ENCODE measurements around the gene MYRIP.
A peak's percentile ranks its signal among the peaks of the same experiment; 100 is the strongest.
"Not testable (repeated sequence)": the region's sequence is repeated elsewhere in the genome, so short reads cannot be mapped to it uniquely, and the experiment has no call there.

MYRIP gene

GRCh38 chr3:40130721-40131120 is 321.3 kb downstream of the MYRIP start:
- no peak for DNase-seq (ENCODE audit: low spot score)

DNA sequence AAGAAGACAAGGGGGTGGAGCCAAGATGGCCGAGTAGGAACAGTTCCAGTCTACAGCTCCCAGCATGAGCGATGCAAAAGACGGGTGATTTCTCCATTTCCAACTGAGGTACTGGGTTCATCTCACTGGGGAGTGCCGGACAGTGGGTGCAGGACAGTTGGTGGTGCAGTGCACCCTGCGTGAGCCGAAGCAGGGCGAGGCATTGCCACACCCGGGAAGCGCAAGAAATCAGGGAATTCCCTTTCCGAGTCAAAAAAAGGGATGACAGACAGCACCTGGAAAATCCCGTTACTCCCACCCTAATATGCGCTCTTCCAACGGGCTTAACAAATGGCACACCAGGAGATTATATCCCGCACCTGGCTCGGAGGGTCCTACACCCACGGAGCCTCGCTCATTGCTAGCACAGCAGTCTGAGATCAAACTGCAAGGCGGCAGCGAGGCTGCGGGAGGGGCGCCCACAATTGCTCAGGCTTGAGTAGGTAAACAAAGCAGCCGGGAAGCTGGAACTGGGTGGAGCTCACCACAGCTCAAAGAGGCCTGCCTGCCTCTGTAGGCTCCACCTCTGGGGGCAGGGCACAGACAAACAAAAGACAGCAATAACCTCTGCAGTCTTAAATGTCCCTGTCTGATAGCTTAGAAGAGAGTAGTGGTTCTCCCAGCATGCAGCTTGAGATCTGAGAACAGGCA is 324.6 kb downstream of the MYRIP start:
- DNase-seq (ENCODE audit: low spot score) = not testable (repeated sequence)

DNA sequence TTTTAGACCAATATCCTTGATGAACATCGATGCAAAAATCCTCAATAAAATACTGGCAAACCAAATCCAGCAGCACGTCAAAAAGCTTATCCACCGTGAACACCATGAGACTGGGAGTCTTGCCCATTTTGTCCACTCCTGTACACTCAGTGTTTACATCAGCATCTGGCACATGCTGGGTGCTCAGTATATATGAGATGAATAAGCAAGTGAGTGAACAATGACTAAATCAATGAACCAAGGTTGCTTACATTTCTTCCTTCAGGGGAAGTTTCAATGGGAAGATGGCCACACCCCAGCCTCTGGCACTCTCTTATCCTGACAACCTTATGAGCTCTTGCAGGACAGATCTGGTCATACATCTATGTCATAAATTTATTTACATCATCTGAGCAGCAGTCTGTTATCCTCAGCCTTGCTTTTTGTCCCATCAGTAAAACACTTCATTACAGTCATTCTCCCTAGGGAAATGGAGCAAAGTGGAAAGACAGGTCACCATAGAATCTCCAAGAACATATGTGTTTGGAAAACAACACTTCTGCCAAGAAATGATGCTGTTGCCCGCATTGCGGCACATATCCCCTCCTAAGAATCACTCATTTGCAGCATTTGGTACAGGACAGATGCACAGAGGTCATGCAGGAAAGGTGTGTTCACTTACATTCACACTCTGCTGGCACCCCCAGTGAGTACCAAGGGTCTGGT is 328.3 kb downstream of the MYRIP start:
- DNase-seq (ENCODE audit: low spot score) = no peak

DNA sequence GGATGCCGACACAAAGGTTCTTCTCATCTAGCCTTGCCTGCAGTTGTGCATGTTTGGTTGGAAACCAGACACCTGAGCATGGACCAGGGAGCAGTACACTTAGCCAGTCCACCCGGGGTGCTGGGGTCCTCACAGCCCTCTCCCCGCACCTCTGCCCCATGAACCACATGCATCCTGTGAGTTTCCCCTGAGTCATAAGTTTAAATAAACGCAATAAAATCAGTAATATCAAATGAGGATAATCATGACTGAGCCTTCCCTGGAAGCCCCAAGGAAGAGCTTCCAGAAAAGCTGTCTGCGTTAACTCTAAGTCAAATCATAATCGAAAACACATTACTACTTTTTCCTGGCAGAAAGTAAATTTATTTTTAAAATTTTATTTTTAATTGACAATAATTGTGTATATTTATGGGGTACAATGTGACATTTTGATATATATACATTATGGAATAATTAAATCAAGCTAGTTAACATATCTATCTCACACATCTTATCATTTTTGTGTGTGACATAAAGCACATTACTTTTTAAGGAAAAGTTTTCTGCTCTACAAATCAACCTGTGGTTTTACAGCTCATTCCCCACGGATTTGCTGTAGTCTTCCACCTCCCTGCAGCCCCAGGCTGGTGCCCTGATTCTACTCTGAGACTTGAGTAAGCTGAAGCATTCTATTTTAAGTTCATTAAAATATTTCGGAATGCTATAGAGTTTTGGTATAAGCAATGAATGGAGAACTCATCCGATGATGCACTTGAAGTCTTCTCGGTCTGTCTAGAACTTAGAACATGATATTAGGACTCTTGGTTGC is 334.1 kb downstream of the MYRIP start:
- DNase-seq (ENCODE audit: low spot score) = no peak

DNA sequence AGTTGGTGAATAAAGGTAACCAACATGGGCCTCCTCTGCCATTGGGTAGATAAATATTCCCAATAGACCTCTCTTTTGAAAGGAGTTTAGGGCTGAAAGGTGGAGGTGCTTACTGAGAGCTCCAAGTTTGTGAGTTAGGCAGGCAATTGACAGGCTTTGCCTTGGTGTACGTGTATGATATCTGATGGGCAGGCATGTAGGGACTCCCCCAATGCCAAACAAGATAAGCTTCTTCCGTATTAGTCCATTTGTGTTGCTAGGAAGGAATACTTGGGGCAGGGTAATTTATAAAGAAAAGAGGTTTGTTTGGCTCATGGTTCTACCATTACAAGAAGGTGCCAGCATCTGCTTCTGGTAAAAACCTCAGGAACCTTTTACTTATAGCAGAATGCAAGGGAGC is 339.4 kb downstream of the MYRIP start:
- DNase-seq (ENCODE audit: low spot score) = no peak

- no peak for DNase-seq (ENCODE audit: low spot score)
These were observed 343.2 kb downstream of the MYRIP start for GRCh38 chr3:40152482-40153133.

GRCh38 chr3:40160933-40161332 is 351.5 kb downstream of the MYRIP start:
- no peak for DNase-seq (ENCODE audit: low spot score)

DNA sequence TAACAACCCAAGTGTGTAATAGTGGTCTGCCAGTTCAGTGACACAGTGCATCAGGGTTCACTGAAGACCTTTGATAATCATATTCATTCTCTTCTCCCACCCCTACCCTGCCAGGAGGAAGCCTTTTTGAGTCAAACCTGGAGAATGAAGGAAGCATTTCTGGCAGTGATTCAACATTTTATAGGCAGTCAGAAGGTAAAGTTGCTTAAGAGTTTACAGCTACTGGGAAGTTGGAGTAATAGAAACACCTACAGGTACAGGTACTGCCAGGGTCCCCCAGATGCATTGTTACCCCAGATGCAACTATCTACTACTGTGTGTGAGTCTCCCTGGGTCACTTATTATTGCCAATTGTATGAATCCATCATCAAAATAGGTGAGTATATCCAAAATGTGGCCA is 353.2 kb downstream of the MYRIP start:
- no peak for DNase-seq (ENCODE audit: low spot score)

GRCh38 chr3:40166997-40167396 is 357.6 kb downstream of the MYRIP start:
- DNase-seq (ENCODE audit: low spot score) = no peak

GRCh38 chr3:40167958-40168357 is 358.5 kb downstream of the MYRIP start:
- no peak for DNase-seq (ENCODE audit: low spot score)

GRCh38 chr3:40169983-40170382 is 360.6 kb downstream of the MYRIP start:
- DNase-seq (ENCODE audit: low spot score) = no peak

GRCh38 chr3:40170395-40170794 is 361.0 kb downstream of the MYRIP start:
- DNase-seq (ENCODE audit: low spot score) = no peak

DNA sequence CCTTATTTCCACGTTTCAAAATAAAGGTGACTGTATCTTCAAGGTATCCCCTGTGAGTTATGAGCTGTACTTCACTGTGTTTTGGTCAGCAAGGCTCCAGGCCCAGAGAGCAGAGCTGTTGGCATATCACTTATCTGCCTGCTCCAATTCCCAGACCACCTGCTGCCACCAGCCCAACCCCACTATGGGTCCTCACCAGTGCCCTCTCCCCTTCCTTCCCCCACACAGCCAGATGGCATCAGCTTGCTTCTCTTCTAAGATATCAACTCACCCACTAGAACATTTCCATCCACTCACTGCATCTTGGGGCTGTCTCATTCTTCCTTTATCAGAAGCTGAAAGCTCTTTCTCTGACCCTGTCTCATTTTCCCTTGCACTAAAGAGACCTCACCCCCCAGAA is 363.2 kb downstream of the MYRIP start:
- no peak for DNase-seq (ENCODE audit: low spot score)

DNA sequence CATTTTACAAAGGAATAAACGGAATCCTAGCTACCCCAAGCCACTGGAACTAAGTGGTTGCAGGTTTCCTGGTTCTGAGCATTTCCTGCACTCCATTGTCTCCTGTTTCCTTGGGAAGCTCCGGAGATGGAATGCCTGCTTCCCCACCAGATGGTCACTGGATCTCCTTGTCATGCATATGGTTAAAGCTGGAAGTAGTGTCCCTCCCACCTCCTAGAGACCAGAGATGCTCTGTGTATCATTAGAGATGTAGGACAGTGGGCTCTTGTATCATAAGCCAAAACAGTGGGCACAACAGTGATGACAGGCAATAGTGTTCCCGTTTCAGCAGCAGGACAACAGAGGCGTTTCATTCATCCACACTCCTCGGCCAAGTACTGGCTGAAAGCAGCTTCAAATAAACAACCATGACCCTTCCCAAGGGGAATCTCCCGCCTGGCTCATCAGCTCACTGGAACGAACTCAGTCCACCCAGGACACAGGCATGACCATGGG is 363.9 kb downstream of the MYRIP start:
- no peak for DNase-seq (ENCODE audit: low spot score)

- no peak for DNase-seq (ENCODE audit: low spot score)
These were observed 368.7 kb downstream of the MYRIP start for GRCh38 chr3:40178012-40178594.

- DNase-seq (ENCODE audit: low spot score) = peak; percentile 26
These were observed 369.6 kb downstream of the MYRIP start for GRCh38 chr3:40179016-40179415.

DNA sequence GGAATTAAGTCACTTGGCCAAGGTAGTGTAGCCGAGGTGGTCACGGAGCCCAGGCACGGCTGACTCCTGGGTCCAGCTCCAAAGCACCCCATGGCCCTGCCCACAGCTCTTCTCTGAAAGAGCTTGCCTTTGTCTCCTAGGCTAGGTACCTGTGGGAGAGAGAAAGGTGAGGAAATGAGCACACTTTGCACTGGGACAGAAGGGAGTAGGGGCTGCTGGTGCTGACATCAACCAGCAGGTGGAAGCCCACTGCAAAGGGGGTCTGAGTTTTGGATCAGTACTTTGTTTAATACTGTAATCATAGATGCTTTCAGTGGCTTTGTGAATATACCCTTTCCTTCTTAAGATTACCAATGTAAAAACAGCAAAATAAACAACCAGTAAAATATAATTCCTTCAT is 371.8 kb downstream of the MYRIP start:
- DNase-seq (ENCODE audit: low spot score) = no peak

- DNase-seq (ENCODE audit: low spot score) = no peak
These were observed 375.8 kb downstream of the MYRIP start for GRCh38 chr3:40185029-40185695.

DNA sequence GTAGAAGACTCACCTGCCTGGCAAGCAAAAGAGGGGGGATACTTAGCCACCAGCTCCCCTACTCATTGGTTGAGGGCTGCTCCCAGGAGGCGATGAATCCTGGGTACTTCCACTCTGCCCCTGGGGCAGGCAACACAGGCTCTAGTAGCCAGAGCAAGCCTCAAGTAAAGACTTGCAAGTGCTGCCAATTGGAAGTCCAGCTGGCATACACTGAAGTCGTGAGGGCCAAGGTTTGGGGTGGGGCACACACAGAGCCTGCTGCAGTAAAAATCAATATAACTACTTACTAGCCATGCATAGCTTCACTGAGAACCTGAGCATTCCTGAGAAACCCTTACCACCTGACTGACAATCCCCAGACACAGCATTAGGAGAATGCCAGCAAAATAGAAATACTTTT is 377.1 kb downstream of the MYRIP start:
- no peak for DNase-seq (ENCODE audit: low spot score)

GRCh38 chr3:40187945-40188344 is 378.5 kb downstream of the MYRIP start:
- no peak for DNase-seq (ENCODE audit: low spot score)

GRCh38 chr3:40189118-40189517 is 379.7 kb downstream of the MYRIP start:
- no peak for DNase-seq (ENCODE audit: low spot score)
